Measurements from ENCODE around the gene ASCC3. TPM values are rescaled to one million over a fixed set of nuclear protein-coding genes. Genes with fewer than 3 reads are reported as not detected.

ASCC3 gene
- 10 to 100 TPM; 35.7 to 56.2 TPM for total RNA-seq

GRCh38 chr6:100880853-100881706 is at the start of gene ASCC3:
TSS of gene ASCC3 (minus strand) at chr6:100881329. CDS start at chr6:100867997, 13,332 bp downstream.
- peak within 1 kb of the TSS; percentile 84 to 86 for H3K27ac ChIP-seq
- ATAC-seq (ENCODE audit: insufficient number of reproducible peaks, low FRiP score, low read depth) (peak; percentile 87), DNase-seq (ENCODE audit: low spot score) (peak; percentile 60)
- H3K9me3 ChIP-seq: no peaks in the 10 kb centered on the region
- H3K36me3 ChIP-seq: no peaks in the 10 kb centered on the region
- peaks cover 20 to 41% of the 10 kb centered on the region in 2 donors for H3K4me1 ChIP-seq (ENCODE audit: control insufficient read depth in 1 of 2, low read depth in 2 of 2)
- TF ChIP-seq CTCF (IDR thresholded peaks at IDR 0.05): no peak
- no peaks in the 10 kb centered on the region for H3K27me3 ChIP-seq (replicated peaks; ENCODE audit: insufficient read depth)
- peak within 1 kb of the TSS; percentile 79 for H3K4me3 ChIP-seq

- TF ChIP-seq CTCF (IDR thresholded peaks at IDR 0.05): no peak
- Histone ChIP-seq H3K36me3 (no peaks in the 10 kb centered on the region), H3K27ac (no peak overlapping the region), H3K4me3 (no peak overlapping the region), H3K4me1 (ENCODE audit: control insufficient read depth in 1 of 2, low read depth in 2 of 2) (no peaks in the 10 kb centered on the region), H3K9me3 (no peaks in the 10 kb centered on the region), H3K27me3 (replicated peaks; ENCODE audit: insufficient read depth) (no peaks in the 10 kb centered on the region)
- ATAC-seq (ENCODE audit: insufficient number of reproducible peaks, low FRiP score, low read depth): no peak
- no peak for DNase-seq (ENCODE audit: low spot score)
Observed at GRCh38 chr6:100925749-100926148, 44.6 kb upstream of the ASCC3 start.

- Histone ChIP-seq H3K9me3 (no peaks in the 10 kb centered on the region), H3K36me3 (no peaks in the 10 kb centered on the region), H3K4me3 (no peak overlapping the region), H3K4me1 (ENCODE audit: control insufficient read depth in 1 of 2, low read depth in 2 of 2) (no peaks in the 10 kb centered on the region), H3K27me3 (replicated peaks; ENCODE audit: insufficient read depth) (no peaks in the 10 kb centered on the region), H3K27ac (no peak overlapping the region)
- ATAC-seq (ENCODE audit: insufficient number of reproducible peaks, low FRiP score, low read depth) (no peak), DNase-seq (ENCODE audit: low spot score) (no peak)
- no peak for TF ChIP-seq CTCF (IDR thresholded peaks at IDR 0.05)
Observed at GRCh38 chr6:100924534-100925227, 43.6 kb upstream of the ASCC3 start.

GRCh38 chr6:100923481-100924165 is 42.5 kb upstream of the ASCC3 start:
- ATAC-seq (ENCODE audit: insufficient number of reproducible peaks, low FRiP score, low read depth): no peak

More at GRCh38 chr6:100923481-100924165, 42.5 kb upstream of the ASCC3 start:
- no peak overlapping the region for H3K27ac ChIP-seq
- H3K4me3 ChIP-seq: no peak overlapping the region
- no peaks in the 10 kb centered on the region for H3K4me1 ChIP-seq (ENCODE audit: control insufficient read depth in 1 of 2, low read depth in 2 of 2)
- DNase-seq (ENCODE audit: low spot score): no peak
- no peaks in the 10 kb centered on the region for H3K36me3 ChIP-seq
- no peaks in the 10 kb centered on the region for H3K27me3 ChIP-seq (replicated peaks; ENCODE audit: insufficient read depth)
- TF ChIP-seq CTCF (IDR thresholded peaks at IDR 0.05): no peak
- no peaks in the 10 kb centered on the region for H3K9me3 ChIP-seq

Measured in thoracic aorta (tissue), 2 donors.